Stimulated activated CD4-positive, alpha-beta T cell treated with anti-CD3 and anti-CD28 coated beads, Interleukin-1b, Interleukin-23, amount 100 ng/mL, for 1 hour (primary cell): ENCODE data around the gene GALNT10.
A peak's percentile ranks its signal among the peaks of the same experiment; 100 is the strongest.

Experiments used
- DNase-seq, 2 donors: peaks; one replicate each; pipeline ENCODE4 v3.0.0-alpha.2; 2020; ENCODE audit warnings: low read depth in 2 of 2

The GALNT10 gene

DNA sequence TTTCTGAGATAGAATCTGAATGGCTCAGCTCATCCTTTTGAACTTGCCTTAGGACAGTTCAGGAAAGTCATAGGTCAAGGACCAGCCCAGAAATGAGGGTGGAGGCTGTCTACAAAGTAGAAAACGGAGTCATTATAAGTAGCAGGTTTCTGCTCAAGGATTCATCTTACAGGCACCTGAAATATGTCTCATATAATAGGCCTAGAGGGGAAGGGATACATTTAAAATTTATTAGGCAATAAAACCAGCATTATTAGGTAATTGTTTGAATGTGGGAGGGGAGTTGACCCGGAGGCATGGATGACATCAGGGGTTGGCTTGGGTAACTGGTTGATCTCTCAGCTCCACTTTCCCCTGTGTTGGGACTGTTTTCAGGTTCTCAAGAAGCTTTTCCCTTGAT is 11.9 kb upstream of the GALNT10 start:
- no peak for DNase-seq

DNA sequence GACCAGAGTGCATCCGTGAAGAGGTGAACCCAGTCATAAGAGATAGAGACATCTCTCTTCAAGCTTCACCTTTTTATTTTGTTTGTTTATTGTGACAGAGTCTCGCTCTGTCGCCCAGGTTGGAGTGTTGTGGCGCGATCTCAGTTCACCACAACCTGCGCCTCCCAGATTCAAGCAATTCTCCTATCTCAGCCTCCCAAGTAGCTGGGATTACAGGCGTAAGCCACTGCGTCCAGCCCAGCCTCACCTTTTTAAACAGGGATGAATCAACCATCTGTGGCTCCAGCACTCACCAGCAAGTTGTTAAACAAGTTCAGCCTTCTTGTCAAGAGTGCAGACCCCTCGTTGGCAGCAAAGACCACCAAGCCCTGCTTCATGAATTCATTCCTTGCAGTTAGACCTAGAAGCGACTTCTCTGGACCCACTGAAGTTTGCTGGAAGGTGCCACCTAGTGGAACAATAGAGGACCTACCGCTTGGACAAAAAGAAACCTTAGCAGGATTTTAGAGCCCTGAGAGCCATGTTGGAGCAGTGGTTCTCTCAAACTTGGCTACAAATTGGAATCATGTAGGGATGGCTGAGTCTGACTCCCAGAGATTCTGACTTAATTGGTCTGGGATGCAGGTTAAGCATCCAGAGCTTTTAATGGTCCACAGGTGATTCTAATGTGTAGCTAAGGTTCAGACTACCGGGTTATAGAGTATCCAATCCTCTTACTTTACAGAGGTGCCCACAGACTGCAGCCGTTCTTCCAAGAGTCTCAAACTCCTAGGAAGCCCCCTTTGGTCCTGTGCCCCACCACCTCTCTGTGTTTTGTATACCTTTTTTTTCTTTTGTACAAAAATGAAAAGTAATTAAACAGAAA is 10.5 kb upstream of the GALNT10 start:
- DNase-seq = no peak

DNA sequence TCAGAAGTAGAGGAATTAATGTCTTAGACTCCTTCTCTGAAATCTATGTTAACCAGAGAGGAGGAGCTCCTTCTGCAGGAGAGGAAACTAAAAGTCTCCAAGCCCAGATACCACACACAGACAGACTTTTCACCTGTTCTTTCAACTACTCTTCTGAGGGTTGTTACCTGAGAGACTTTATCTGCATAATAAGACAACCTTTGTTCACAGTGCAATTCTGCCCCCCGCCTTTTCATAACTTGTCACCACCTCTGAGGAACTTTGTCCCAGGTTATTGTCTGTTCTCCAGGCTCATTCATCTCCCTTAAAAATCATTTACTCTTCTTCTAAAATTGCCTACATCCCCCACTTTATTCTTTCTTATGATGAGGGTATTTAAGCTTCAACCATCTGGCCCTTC is 9.4 kb upstream of the GALNT10 start:
- DNase-seq = no peak

DNA sequence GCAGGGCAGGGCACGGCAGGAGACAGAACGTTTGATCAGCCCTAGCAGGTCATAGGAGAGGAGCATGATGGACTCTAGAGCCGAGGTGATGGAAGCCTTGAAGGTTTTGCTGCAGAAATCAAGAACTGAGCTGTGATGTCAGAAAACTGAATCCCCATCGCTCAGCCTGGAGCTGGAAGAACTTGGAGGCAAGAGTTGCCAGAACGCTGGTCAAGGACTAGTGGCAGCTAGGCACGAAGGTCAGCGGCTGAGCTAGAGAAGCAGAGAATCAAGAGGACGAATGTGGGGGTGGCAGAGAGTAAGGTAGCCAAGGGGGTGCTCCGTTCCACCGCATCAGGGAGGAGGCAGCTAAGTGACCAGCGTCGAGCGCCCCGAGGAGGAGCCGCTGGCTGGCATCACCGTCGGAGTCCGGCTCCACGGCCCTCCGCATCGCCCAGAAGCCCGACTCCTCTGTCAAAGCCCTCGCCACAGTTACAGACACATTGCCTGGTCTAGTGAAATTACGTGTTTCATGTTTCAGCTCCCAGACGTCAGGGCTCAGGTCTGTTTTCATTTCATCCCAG is 1.2 kb upstream of the GALNT10 start:
- no peak for DNase-seq

DNA sequence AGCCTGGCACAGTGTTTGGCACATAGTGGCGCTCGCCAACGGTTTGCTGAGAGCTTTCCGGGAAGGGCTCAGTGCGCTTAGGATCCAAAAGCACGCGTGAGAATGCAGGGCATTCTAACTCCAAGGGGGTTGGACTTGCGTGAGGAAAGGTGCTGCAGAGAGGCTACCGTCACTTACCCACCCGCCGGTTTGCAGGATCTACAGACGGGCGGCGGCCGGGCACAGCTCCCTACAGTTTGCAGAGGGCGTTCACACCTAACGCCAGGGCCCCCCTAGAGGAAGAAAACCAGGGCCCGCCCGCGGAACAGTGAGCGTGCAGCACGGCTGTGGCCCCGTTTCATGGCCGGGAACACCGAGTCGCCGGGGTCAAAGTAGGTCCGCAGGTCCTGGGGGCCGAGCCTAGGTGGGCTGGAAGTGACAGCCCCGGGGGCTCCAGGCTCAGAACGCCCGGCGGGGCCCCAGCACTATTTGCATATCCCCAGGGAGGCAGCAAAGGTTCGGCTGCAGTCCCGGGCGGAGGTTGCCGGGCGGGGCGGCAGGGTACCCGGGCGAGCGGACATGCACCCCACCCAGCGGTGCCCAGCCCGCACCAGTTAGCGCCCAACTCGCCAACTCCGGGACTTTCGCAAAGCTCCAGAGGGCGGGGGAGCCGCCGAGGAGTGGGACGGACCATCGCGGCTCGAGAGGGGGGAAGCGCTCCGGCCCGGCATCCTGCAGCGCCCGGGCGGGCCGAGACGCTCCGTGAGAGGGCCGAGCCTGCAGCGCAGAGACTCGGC is 526 bp upstream of the GALNT10 start:
- DNase-seq = peak; percentile 50 to 58

DNA sequence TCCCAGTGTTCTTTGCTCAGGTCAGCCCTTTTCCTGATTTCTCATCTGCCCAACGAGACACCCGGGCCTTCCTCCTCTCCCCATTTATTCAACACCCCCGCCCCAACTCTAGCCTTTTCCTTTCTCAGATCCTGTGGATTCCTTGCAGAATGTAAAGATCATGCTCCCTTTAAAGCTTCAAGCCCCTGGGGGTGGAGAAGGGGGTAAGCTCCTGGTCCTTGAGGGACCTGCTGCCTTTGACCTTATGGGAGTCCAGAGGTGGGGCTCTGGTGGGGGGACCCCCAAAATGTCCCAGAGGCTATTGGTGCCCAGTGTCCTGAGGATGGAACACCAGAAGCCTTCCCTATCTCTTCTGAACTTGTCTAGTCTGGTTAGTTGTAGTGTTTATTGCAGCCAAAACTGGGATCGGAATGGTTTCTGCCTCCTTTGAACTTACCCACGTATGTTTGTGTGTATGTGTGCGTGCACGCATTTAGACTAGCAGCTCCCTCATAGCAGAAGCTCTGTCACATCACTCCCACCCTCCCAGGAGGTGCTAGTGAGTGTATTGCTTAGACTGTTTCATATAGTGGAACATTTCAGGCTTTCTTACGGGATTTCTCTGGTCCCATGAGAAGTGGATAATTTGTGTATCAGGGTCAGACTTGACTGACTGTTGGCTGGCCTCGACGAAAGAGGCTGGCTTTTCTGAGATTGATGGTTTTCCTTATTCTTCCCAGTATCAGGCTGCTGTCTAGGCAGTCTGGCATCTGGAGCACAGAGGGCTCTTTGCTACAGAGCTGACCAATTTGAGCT is 1.1 kb downstream of the GALNT10 start:
- DNase-seq = no peak

DNA sequence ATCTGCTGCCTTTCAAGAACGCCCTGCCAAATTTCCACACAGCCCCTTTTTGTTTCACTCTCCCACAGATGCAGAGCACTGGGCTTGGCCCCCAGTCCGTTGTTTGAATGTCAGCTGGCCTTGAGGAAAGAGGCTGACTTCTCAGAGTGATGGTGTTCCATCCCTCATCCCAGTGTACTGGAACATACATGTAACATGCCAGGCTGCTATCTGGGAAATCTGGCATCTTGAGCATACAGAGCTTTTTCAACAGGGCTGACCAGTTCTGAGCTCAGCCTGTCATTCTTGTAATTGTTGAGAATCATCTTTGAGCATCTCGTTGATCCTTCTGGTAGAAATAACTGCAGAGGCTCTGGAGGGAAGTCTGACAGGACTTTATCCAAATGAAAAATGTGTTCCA is 2.8 kb downstream of the GALNT10 start:
- no peak for DNase-seq

DNA sequence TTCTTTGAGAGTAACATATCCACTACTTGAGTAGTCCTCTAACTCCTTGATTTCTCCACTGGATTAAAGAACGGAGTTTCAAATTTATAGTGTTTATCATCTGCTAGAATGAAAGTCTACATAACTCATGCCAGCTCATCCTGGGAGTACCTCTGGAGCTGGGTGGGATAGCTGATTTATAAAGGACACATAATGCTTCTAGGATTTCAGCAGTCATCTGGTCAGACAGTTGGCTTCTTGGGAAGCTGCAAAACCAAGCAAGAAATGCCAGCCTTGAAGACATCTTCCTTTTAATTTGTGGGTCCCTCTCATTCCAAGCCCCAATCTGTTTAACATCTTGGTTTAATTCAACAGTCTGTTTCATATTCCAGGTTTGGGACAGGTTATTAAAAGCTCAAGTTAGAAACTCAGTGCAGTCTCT is 3.2 kb downstream of the GALNT10 start:
- no peak for DNase-seq

DNA sequence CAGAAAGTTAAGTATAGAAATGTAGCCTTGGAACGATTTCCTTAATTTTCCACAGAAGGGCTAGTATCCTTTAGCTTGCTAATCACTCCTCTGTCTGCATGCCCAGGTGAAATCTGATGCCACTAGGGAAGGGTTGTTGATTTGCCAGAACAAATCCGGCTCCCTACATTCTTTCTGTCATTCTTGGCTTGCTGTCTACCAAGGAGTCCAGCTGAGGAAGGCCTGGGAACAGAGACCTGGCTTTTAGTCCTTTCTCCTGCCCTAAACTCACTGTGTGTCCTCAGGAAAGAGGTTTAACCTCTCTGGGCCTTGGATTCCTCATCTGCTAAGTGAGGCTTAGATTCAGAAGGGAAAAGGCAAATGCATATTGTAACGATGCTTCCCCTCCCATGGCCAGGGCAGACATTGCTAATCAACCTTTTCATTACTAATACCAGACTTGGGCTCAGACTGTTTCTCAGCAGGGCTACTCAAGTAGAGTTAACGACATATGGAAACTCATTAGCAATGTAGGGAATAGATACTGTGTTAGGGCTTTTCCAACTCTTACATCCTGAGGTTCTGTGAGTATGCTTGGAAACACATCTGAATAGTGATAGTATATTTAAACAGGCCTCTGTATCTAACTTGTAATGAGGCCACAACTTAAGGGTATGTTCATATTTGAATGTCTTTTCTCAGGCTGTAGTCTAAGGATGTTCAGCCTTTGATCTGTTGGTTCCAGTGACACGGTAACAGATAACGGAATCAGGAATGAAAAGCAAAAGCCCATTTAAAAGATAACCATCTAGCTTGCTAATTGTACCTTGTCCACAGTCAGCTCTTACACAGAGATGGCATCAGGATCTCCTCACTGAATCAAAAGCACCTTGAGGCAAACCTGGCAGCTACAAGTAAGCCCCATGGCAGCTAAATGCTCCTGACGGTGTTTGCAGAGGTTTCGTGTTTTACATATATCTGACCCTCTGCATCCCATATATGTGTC is 4.1 kb downstream of the GALNT10 start:
- no peak for DNase-seq

DNA sequence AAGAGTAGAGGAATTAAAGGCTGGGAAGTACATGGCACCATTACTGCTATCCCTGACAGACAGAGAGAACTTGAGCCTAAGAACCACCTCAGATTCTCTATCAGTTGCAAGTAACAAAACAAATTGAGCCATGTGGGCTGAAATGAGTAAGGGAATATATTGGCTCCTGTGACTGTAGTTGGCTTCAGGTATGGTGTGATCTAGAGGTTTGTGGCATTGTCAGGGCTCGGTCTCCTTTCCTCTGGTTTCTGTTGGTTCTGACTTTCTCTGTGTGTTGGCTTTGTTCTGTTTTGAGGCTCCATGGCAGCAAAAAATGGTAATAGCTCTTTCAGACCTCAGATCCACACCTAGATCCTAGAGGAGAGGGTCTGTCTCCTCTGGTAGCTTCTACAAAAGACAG is 5.7 kb downstream of the GALNT10 start:
- no peak for DNase-seq

DNA sequence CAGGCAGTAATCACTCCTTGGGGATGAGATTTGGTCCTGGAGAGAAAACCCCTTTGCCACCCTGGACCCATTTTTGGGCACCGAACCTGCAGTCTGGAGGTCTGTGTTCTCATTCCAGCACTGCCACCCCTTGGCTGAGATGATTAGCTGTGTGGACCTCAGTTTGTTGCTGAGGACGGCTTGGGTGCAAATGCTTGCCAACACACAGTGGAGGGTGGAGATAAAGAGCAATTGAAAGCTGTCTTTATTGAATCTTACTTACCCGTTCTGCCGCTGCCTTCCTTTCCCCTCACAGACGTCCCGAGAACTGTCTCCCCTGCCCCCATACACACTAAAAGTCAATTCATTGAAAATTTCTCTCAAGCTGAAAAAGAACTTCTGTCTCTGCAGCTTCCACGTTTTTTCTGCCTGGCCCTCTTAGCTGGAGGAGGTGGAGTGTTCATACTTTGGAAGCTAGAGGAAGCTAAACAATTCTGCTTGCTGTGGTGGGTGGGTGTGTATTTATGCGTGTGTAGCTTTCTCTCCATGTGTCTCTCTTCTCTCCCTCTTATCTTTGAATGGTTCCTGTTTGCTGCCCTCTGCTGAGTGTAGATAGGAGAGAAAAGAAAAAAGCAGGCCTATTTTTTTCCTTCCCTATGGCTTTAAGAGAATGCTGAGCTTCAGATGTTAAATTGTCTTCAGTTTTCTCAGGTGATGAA is 6.6 kb downstream of the GALNT10 start:
- DNase-seq = no peak

DNA sequence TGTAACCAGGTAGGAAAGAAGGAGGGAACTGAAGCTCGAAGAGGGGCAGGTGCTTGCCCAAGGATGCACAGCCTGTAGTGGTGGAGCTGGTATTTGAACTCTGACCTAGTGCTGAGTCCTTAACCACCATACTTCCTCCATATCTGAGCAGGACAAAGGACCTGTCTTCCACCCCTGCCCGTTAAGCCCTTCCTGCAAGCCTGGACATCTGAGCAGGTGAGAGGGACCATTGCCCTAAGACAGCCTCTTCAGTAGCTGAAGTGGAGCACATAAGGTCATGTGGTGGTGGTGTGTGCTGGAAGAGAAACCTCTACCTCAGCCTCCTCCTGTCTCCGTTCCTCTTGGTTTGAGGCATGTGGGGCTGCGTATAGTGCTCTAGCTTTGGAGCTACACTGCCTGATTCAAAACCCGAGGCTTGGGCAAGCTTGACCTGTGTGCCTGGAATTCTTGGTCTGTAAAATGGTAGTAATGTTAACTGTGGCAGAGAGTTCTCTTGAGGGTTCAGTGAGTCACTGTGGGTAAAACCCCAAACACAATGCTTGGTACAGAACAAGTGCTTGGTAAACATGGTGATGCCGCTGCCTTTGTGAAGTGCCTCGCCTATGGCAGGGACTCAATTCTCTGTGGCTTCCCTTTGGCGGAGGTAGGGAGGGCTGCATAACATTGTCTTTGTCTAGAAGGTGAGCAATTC is 7.4 kb downstream of the GALNT10 start:
- DNase-seq = no peak

DNA sequence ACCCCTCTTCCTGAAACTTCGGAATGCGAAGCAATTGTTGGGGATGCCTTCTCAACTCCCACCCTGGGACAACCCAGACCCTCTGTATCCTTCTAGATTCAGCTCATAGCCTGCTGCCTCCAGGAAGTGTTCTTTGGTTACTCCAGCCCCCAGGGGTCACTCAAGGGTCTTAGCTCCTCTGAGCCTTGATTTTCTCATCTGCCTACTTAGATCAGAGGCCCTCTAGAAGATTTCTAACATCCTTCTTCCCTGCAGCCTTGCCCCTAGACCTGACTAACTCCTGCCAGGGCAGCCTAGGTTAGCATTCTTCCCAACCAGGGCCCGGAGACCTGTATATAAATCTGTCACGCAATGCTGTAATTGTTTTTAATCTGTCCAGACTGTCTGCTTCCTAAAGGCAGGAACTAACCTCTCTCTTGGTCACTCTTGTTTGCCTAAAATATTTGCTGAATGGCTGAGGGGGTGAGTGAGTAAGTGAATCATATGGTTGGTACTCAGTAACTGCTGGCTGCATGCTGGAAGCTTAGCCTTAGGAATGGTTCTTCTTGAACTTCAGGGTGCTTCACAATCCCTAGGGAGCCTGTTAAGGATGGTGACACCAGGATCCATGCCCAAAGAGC is 8.2 kb downstream of the GALNT10 start:
- DNase-seq = no peak

DNA sequence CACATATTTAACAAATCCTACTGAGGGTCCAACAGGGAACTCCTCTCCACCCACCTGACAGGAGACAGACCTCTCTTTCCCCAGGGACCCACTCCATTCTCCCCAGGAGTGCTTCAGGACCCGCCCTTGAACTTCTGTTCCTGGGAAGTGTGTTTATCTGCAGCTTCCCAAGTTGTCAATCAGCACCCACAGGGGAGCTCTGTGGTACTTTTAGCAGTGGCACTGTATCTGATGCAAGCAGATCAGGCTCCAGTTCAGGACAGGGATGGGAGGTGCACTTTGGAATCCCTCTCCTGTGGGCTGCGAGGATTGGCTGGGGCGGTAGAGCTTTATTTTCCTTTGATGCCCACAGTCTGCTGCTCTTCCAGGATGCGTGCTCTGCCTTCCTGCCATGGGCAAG is 8.7 kb downstream of the GALNT10 start:
- no peak for DNase-seq

DNA sequence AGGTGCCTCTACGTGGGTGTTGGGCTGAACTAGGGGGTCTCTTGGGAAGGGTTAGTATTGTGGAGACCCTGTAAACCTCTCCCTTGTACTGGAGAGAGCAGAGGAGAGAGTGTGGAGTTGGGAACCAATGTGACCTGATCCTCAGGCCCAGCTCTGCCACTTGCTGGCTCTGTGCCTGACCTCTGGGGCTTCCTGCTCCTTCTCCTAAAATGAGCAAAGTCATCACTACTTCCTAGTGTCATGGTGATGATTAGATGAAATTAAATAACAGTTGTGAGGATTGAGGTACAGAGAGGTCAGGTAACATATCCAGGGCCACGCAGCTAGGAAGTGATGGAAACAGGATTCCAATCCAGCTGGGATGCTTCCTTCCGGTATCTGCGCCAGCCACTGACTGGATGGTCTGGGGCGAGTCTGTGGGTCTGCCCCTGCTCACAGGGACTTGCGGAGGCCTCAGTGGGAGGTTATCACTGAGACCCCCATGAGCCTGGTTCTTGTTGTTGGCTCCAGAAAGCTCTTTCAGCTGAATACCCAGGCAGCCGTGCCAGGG is 9.2 kb downstream of the GALNT10 start:
- no peak for DNase-seq

DNA sequence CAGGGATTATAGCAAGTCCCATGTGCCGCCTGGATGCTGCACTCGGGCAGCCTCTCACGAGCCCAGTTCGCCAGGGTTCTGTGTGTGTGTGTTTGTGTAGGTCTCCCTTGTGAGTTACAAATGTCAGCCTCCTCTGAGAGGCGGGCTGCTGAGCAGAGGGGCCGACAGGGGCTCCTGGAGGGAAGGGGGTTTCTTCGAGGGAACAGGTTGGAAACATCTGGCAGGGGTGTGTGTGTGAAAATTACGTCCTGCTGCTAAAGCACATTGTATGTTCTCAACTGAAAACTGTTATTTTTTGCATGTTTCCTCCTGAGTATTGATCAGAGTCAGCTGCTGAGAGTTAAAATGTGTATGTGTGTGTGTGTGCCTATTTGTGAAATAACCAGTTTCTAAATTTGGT is 9.7 kb downstream of the GALNT10 start:
- no peak for DNase-seq

DNA sequence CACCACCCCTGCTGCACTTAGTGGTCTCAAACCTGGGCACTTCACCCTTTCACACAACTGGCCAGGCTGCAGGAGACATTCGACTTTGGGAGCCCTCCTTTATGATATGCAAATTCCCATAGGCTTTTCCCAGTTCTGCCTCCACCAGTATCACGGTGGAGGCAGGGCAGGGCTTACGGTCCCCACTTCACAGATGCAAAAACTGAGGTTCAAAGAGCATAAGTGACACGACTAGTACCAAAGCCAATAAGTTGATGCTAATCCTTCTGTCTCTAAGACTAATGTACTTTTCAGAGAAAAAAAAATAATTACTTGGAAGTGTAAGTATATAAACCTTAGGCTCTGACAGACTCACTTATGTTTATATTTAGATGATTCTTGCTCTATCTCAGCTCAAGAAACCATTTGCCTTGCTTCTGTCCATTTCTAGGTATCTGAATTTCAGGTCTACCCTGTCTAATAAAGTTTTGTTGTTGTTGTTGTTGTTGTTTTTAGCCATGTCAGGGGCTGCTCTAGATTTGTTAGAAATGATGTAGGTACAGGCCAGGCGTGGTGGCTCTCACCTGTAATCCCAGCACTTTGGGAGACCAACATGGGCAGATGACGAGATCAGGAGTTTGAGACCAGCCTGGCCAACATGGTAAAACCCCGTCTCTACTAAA is 10.7 kb downstream of the GALNT10 start:
- no peak for DNase-seq
